ENCODE results near the gene ALPK3. TPM values are rescaled to one million over a fixed set of nuclear protein-coding genes. Genes with fewer than 3 reads are reported as not detected.

Gene ALPK3
- total and polyA plus RNA-seq, 2 experiments from 2014 or later, result 3.7 to 29.7 TPM

- H3K9me3 Mint-ChIP-seq, result no peaks in the 10 kb centered on the region; the same call in 2 of the 3 replicates
- Histone ChIP-seq H2AFZ (no peak overlapping the region), H3K4me3 (no peak overlapping the region), H3K36me3 (ENCODE audit: insufficient read depth) (no peaks in the 10 kb centered on the region), H3K27ac (ENCODE audit: low read depth) (no peak overlapping the region), H3F3A (replicated peaks; ENCODE audit: low read depth) (no peaks in the 10 kb centered on the region), H3K9me2 (ENCODE audit: insufficient read depth) (no peaks in the 10 kb centered on the region), H3K4me1 (ENCODE audit: insufficient read depth) (no peaks in the 10 kb centered on the region), H3K4me2 (no peak overlapping the region), H3K27me3 (ENCODE audit: insufficient read depth) (no peaks in the 10 kb centered on the region), H3K79me2 (replicated peaks; ENCODE audit: insufficient read depth) (no peaks in the 10 kb centered on the region), H4K20me1 (replicated peaks; ENCODE audit: insufficient read depth) (no peaks in the 10 kb centered on the region)
- no peaks in the 10 kb centered on the region for H3K36me3 Mint-ChIP-seq (ENCODE audit: low read depth)
- peaks cover 9% of the 10 kb centered on the region for H3K4me1 Mint-ChIP-seq
- no peak for DNase-seq (ENCODE audit: low spot score)
- H3K27me3 Mint-ChIP-seq (ENCODE audit: insufficient read depth, low read depth, poor library complexity), result peaks cover 4% of the 10 kb centered on the region
- H3K4me3 Mint-ChIP-seq, result no peak overlapping the region
- TF ChIP-seq STAT1 (IDR thresholded peaks at IDR 0.05; ENCODE audit: unreplicated experiment), result no peak
- TF ChIP-seq JUNB (IDR thresholded peaks at IDR 0.05; ENCODE audit: unreplicated experiment), result no peak
- no peak for TF ChIP-seq REST (IDR thresholded peaks at IDR 0.05; ENCODE audit: unreplicated experiment)
- no peak for TF ChIP-seq EZH2phosphoT487 (IDR thresholded peaks at IDR 0.05; ENCODE audit: unreplicated experiment)
- no peak for TF ChIP-seq ETS1 (IDR thresholded peaks at IDR 0.05)
- TF ChIP-seq ZNF331 (CRISPR knock-in tag; IDR thresholded peaks at IDR 0.05; ENCODE audit: low read depth), result no peak
- no peak for TF ChIP-seq EZH2 (IDR thresholded peaks at IDR 0.05; ENCODE audit: low read depth, unreplicated experiment)
- no peak for TF ChIP-seq CTCF (conservative IDR thresholded peaks at IDR 0.05; ENCODE audit: low read depth in 2 of 2)
- TF ChIP-seq ZNF462 (CRISPR knock-in tag; IDR thresholded peaks at IDR 0.05), result no peak
- TF ChIP-seq CREB1 (CRISPR knock-in tag; IDR thresholded peaks at IDR 0.05; ENCODE audit: low read depth), result no peak
- no peak overlapping the region for H3K27ac Mint-ChIP-seq
- no peak for ATAC-seq
These were observed 87.3 kb downstream of the ALPK3 start for GRCh38 chr15:84904419-84904818.

Measured in GM23338 (cell line).